Muscle of leg (tissue), 16 donors: ENCODE measurements around the gene KRTAP5-3. TPM values are rescaled to one million over a fixed set of nuclear protein-coding genes. Genes with fewer than 3 reads are reported as not detected.

ENCODE experiments used
- DNase-seq: peaks from one replicate; pipeline ENCODE4 v3.0.0; 2013
- H3K27ac ChIP-seq: one replicate; pipeline ENCODE4 v1.5.1; 2013; ENCODE audit warnings: mild to moderate bottlenecking, low read length, control low read depth
- H3K27me3 ChIP-seq: one replicate; pipeline ENCODE4 v1.6.1; 2013; ENCODE audit warnings: low read length; ENCODE audit not compliant: control insufficient read depth, insufficient read depth
- H3K36me3 ChIP-seq: one replicate; pipeline ENCODE4 v1.6.1; 2013; ENCODE audit warnings: low read length; ENCODE audit not compliant: control insufficient read depth, insufficient read depth
- H3K4me1 ChIP-seq: one replicate; pipeline ENCODE4 v1.6.1; 2013; ENCODE audit warnings: low read length; ENCODE audit not compliant: control insufficient read depth, insufficient read depth
- H3K4me3 ChIP-seq: one replicate; pipeline ENCODE4 v1.5.1; 2013; ENCODE audit warnings: low read length, control low read depth
- H3K9me3 ChIP-seq: replicated peaks from 2 replicates; pipeline ENCODE4 v1.6.1; 2013; ENCODE audit warnings: low read depth, low read length; ENCODE audit not compliant: control insufficient read depth
- WGBS: methylation state at CpG from one replicate; pipeline ENCODE4 v1.1.5; 2013; ENCODE audit warnings: missing lambda C conversion rate; ENCODE audit not compliant: insufficient coverage; 5-methylcytosine and 5-hydroxymethylcytosine counted together
- long read RNA-seq, 11 donors: transcript quantifications; one replicate each; lab custom pipeline, GENCODE V29; 2026
- polyA plus RNA-seq, 8 donors: library from polyadenylated mRNA; unstranded; fragments of 120-200 nt; gene quantifications; one replicate each; pipeline versions ENCODE4 v1.2.1 to v1.2.3, GENCODE V29; 2013; ENCODE audit warnings: inconsistent platforms in 1 of 8, low replicate concordance in 1 of 8; ENCODE audit not compliant: insufficient read length in 8 of 8, insufficient read depth in 1 of 8
- total RNA-seq: library from RNA; stranded (reverse); fragments of 120-200 nt; gene quantifications from one replicate; pipeline ENCODE4 v1.2.4, GENCODE V29; 2013

The KRTAP5-3 gene, protein sequence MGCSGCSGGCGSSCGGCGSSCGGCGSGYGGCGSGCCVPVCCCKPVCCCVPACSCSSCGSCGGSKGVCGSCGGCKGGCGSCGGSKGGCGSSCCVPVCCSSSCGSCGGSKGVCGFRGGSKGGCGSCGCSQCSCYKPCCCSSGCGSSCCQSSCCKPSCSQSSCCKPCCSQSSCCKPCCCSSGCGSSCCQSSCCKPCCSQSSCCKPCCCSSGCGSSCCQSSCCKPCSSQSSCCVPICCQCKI
- total RNA-seq (not detected), polyA plus RNA-seq (not detected)
- long read RNA-seq, donor 1: 0 reads
- long read RNA-seq, donor 2: 0 reads
- long read RNA-seq, donor 3: 0 reads
- long read RNA-seq, donor 4: 0 reads
- long read RNA-seq, donor 5: 0 reads
- long read RNA-seq, donor 6: 0 reads
- long read RNA-seq, donor 7: 0 reads
- long read RNA-seq, donor 8: 0 reads
- long read RNA-seq, donor 9: 0 reads
- long read RNA-seq, donor 10: 0 reads
- long read RNA-seq, donor 11: 0 reads

- Histone ChIP-seq H3K4me1 (peaks cover 2% of the 10 kb centered on the region), H3K36me3 (no peaks in the 10 kb centered on the region), H3K27ac (no peak within 1 kb of the TSS), H3K4me3 (no peak within 1 kb of the TSS), H3K27me3 (peaks cover 24% of the 10 kb centered on the region), H3K9me3 (no peaks in the 10 kb centered on the region)
- WGBS: 60% methylated on average over 1 of the region's 4 CpGs
- no peak for DNase-seq
Observed at GRCh38 chr11:1608363-1608762, at the start of gene KRTAP5-3. Gene KRTAP5-3 (minus strand): TSS chr11:1608463. CDS start chr11:1608385, 78 bp downstream.

GRCh38 chr11:1656670-1657069, 48.4 kb upstream of the KRTAP5-3 start:
- WGBS: 88% methylated on average over 4 of the region's 7 CpGs
- no peak for DNase-seq
- no peaks in the 10 kb centered on the region for H3K9me3 ChIP-seq
- no peak overlapping the region for H3K27ac ChIP-seq
- H3K4me1 ChIP-seq: peaks cover 23% of the 10 kb centered on the region
- no peaks in the 10 kb centered on the region for H3K36me3 ChIP-seq
- H3K27me3 ChIP-seq: peaks cover 5% of the 10 kb centered on the region
- H3K4me3 ChIP-seq: no peak overlapping the region

DNA sequence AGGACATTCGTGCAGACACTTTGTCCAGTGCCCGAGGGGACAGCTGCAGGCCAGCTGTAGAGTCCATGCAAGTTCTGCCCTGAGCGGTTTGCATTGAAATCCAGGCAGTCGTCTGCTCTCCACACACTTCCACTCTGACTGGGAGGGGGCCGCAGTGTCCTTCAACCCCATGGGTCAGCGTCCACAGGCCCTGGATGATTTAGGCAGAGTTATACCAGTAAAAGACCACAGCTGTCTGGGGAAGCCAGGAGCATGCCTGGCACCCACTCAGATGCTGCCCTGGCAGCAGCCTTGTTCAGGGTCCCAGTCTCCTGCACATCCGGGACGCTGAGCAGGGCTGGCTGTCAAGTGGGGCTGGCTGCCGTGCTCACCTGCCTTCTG, 47.8 kb upstream of the KRTAP5-3 start:
- Histone ChIP-seq H3K27me3 (peaks cover 5% of the 10 kb centered on the region), H3K27ac (no peak overlapping the region)

GRCh38 chr11:1655168-1656060, 47.2 kb upstream of the KRTAP5-3 start:
- H3K4me3 ChIP-seq: no peak overlapping the region
- WGBS: 77% methylated on average over 14 of the region's 26 CpGs
- peaks cover 23% of the 10 kb centered on the region for H3K4me1 ChIP-seq
- H3K36me3 ChIP-seq: no peaks in the 10 kb centered on the region
- DNase-seq: no peak
- H3K9me3 ChIP-seq: no peaks in the 10 kb centered on the region
- H3K27me3 ChIP-seq: peaks cover 5% of the 10 kb centered on the region
- no peak overlapping the region for H3K27ac ChIP-seq

More for the DNA sequence above, 47.8 kb upstream of the KRTAP5-3 start:
- Histone ChIP-seq H3K4me1 (peaks cover 23% of the 10 kb centered on the region), H3K4me3 (no peak overlapping the region), H3K36me3 (no peaks in the 10 kb centered on the region), H3K9me3 (no peaks in the 10 kb centered on the region)
- DNase-seq: no peak
- WGBS: 57% methylated on average over 3 of the region's 9 CpGs

DNA sequence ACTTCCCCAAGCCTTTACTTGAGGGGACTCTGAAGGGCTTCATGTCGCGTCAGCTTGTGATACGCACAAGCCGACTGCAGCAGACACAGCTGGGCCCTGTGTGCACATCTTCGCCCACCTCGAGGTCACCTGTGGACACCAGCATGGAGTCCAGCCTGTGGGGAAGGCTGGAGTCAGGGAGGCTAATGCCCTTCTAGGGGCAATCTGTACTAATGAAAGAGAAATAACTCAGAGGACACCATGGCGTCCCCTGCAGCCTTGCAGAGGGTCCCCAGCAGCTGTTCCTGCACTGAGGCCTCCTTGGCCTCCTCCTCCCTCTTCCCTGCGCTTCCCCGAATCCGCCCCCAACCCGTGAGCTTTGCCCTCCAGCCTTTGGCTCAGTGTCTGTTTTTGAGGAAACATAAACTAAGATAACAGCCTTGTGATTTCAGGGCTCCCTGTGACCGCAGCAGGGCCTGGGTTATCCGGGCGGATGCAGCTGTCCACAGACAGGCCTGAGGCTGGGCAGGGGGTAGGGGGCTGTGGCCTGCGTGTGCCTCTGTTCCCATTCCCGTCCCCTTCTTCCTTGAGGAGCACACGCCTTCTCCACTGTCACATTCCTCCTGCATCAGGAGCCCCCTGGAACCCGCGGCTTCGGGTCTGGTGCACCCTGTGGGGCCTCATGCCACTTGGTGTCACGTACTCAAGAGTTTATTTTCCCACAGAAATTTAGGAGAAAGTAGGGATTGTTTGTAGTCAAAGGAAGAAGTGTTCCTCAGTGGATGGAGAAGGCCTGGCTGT, 46.3 kb upstream of the KRTAP5-3 start:
- DNase-seq: no peak
- 82% methylated on average over 5 of the region's 21 CpGs for WGBS
- no peak overlapping the region for H3K4me3 ChIP-seq
- peaks cover 5% of the 10 kb centered on the region for H3K27me3 ChIP-seq
- H3K36me3 ChIP-seq: no peaks in the 10 kb centered on the region
- peaks cover 23% of the 10 kb centered on the region for H3K4me1 ChIP-seq
- H3K27ac ChIP-seq: no peak overlapping the region
- H3K9me3 ChIP-seq: no peaks in the 10 kb centered on the region

GRCh38 chr11:1653541-1654387, 45.5 kb upstream of the KRTAP5-3 start:
- Histone ChIP-seq H3K27ac (no peak overlapping the region), H3K9me3 (no peaks in the 10 kb centered on the region), H3K4me1 (peaks cover 23% of the 10 kb centered on the region), H3K4me3 (no peak overlapping the region), H3K36me3 (no peaks in the 10 kb centered on the region), H3K27me3 (peaks cover 5% of the 10 kb centered on the region)
- 76% methylated on average over 12 of the region's 14 CpGs for WGBS
- DNase-seq: no peak

DNA sequence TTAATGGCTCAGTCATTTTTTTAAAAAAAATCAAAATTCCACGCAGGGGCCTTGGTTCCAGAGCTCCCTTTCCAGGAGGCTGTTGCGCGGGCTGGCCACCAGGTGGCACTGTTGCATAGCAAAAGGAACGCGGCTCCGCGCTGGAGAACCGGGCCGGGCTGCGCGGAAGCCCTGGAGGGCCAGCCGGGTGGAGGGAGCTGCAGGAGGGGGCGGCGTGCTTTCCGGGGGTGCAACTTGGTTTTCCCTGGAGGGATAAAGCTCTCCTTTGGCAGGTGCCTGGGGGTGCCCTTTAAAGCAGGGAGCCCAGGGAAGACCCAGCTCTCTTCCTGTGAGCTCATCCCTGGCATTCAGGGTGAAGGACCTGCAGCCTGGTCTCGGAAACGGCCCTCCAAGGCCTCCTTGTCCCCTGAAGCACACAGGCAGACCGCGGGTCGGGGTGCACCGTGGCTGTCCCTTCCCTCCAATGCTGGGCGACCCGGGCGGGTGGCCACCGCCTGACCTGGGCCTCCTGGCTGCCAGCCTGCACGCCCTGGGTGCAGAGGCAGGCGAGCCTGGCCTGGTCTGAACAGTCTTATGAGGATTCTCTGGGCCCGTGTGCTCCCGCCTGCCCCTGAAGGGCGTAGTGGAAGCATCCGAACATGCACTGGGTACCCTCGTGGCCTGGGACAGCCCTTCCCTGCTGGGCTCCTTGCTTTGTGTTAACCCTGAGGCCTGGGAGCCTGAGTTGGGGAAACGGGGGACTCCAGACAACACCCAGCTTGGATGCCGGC, 44.7 kb upstream of the KRTAP5-3 start:
- Histone ChIP-seq H3K4me1 (peaks cover 23% of the 10 kb centered on the region), H3K36me3 (no peaks in the 10 kb centered on the region), H3K27me3 (peaks cover 5% of the 10 kb centered on the region), H3K27ac (no peak overlapping the region), H3K9me3 (no peaks in the 10 kb centered on the region), H3K4me3 (no peak overlapping the region)
- DNase-seq: peak; percentile 16
- WGBS: 37% methylated on average over 29 of the region's 34 CpGs

DNA sequence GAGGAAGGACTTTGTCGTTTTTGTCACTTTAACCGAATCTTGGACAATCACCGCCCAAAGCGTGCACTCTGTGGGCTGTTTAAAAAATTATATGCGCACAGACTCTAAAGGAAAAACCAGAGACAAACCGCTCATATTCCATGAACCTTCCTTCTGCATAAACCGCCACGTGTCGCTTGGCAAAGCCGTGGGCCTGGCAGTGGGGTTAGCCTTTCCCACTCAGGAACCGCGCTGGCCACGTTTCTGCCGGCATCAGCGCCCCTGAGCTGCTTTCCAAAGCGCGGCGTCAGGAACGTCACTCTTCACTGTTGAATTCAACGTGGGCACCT, 44.1 kb upstream of the KRTAP5-3 start:
- peak; percentile 77 for DNase-seq
- H3K27me3 ChIP-seq: peaks cover 5% of the 10 kb centered on the region
- 64% methylated on average over 15 of the region's 20 CpGs for whole genome bisulfite sequencing

DNA sequence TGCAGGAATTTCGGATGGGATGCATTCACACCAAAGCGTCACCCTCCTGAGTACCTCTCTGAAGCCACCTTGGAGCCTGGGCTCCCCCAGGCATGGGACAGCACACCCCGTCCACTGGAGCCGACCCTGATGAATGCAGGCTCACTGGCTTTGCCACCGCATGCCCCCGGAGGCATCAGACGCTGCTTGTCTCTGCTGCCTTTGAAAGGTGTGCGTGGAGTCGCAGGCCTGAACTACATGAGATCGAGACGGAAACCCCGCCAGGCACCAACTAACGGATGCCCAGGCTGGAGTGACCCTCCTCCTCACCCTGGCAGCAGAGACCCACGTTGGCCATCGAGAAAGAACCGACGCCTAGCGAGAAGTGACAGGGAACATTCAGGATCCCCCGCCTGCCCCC, 43.8 kb upstream of the KRTAP5-3 start:
- no peaks in the 10 kb centered on the region for H3K36me3 ChIP-seq
- H3K9me3 ChIP-seq: no peaks in the 10 kb centered on the region
- peaks cover 23% of the 10 kb centered on the region for H3K4me1 ChIP-seq
- 78% methylated on average over 16 of the region's 19 CpGs for WGBS
- H3K27ac ChIP-seq: peak overlapping the region; percentile 52
- DNase-seq: no peak
- H3K4me3 ChIP-seq: no peak overlapping the region
- peaks cover 5% of the 10 kb centered on the region for H3K27me3 ChIP-seq

More for the DNA sequence above, 44.1 kb upstream of the KRTAP5-3 start:
- H3K4me3 ChIP-seq: no peak overlapping the region
- peak overlapping the region; percentile 52 for H3K27ac ChIP-seq
- H3K9me3 ChIP-seq: no peaks in the 10 kb centered on the region
- H3K4me1 ChIP-seq: peaks cover 23% of the 10 kb centered on the region
- H3K36me3 ChIP-seq: no peaks in the 10 kb centered on the region
